HepG2 (cell line): Measurements from ENCODE around the gene FOLR1.

ENCODE experiments used
- ARNT ChIP-seq: fragments of 450-650 bp; IDR thresholded peaks from 2 replicates; pipeline ENCODE4 v1.6.1; 2017
- CTCF ChIP-seq: sonication (generic); formaldehyde crosslinking; IDR thresholded peaks from 2 replicates; pipeline ENCODE4 v1.5.0; 2020; ENCODE audit warnings: mild to moderate bottlenecking, missing genetic modification reagents, moderate library complexity
- HDAC2 ChIP-seq: sonication (generic); formaldehyde crosslinking; IDR thresholded peaks from 2 replicates; pipeline ENCODE4 v1.4.0; 2020; ENCODE audit warnings: missing genetic modification reagents
- HNRNPL ChIP-seq: fragments of 200-400 bp; formaldehyde crosslinking; IDR thresholded peaks from 2 replicates; pipeline ENCODE4 v1.6.1; 2017; ENCODE audit warnings: mild to moderate bottlenecking, low read depth, low read length
- HOXA5 ChIP-seq: sonication (generic); formaldehyde crosslinking; IDR thresholded peaks from 2 replicates; pipeline ENCODE4 v1.4.0; 2020; ENCODE audit warnings: missing genetic modification reagents
- MEF2D ChIP-seq: sonication (generic); formaldehyde crosslinking; IDR thresholded peaks from 2 replicates; pipeline ENCODE4 v1.5.1; 2020; ENCODE audit warnings: mild to moderate bottlenecking, missing genetic modification reagents
- POLR2A ChIP-seq, 2 experiments: IDR thresholded peaks; 2 replicates each; pipeline ENCODE4 v1.6.1; 2011; ENCODE audit warnings: low read depth in 2 of 2, low read length in 2 of 2, mild to moderate bottlenecking in 1 of 2, moderate library complexity in 1 of 2; ENCODE audit not compliant: insufficient read depth in 1 of 2
- RFX1 ChIP-seq: fragments of 450-650 bp; IDR thresholded peaks from 2 replicates; pipeline ENCODE4 v1.6.1; 2017
- ZBTB1 ChIP-seq: sonication (generic); formaldehyde crosslinking; IDR thresholded peaks from 2 replicates; pipeline ENCODE4 v1.4.0; 2020; ENCODE audit warnings: missing genetic modification reagents, borderline replicate concordance
- TF ChIP-seq, protein P1 (sequence below): sonication (generic); formaldehyde crosslinking; IDR thresholded peaks from 2 replicates; pipeline ENCODE4 v1.4.0; 2020; ENCODE audit warnings: mild to moderate bottlenecking, missing genetic modification reagents

- TF ChIP-seq ARNT (no peak), HDAC2 (CRISPR knock-in tag) (no peak), MEF2D (CRISPR knock-in tag) (no peak), HOXA5 (no peak), CTCF (no peak), HNRNPL (no peak), ZBTB1 (CRISPR knock-in tag) (no peak), POLR2A (IDR thresholded peaks at IDR 0.05; ENCODE audit: insufficient read depth in 1 of 2, low read depth in 2 of 2, low read length in 2 of 2) (no peak), RFX1 (no peak)
- TF ChIP-seq, protein P1, sequence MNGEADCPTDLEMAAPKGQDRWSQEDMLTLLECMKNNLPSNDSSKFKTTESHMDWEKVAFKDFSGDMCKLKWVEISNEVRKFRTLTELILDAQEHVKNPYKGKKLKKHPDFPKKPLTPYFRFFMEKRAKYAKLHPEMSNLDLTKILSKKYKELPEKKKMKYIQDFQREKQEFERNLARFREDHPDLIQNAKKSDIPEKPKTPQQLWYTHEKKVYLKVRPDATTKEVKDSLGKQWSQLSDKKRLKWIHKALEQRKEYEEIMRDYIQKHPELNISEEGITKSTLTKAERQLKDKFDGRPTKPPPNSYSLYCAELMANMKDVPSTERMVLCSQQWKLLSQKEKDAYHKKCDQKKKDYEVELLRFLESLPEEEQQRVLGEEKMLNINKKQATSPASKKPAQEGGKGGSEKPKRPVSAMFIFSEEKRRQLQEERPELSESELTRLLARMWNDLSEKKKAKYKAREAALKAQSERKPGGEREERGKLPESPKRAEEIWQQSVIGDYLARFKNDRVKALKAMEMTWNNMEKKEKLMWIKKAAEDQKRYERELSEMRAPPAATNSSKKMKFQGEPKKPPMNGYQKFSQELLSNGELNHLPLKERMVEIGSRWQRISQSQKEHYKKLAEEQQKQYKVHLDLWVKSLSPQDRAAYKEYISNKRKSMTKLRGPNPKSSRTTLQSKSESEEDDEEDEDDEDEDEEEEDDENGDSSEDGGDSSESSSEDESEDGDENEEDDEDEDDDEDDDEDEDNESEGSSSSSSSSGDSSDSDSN = no peak
Measured at GRCh38 chr11:72162891-72163492, 28.9 kb upstream of the FOLR1 start.
